HUES48 (cell line): Measurements from ENCODE around the gene AFF3.

ENCODE experiments used
- H3K27ac ChIP-seq: one replicate; pipeline ENCODE4 v1.7.0; 2013; ENCODE audit warnings: low read depth, low read length, inconsistent platforms
- H3K27me3 ChIP-seq: 2 replicates; pipeline ENCODE4 v1.6.1; 2013; ENCODE audit warnings: mild to moderate bottlenecking, low read length; ENCODE audit not compliant: control insufficient read depth, insufficient read depth
- H3K36me3 ChIP-seq: 2 replicates; pipeline ENCODE4 v1.6.1; 2013; ENCODE audit warnings: low read length; ENCODE audit not compliant: control insufficient read depth, insufficient read depth
- H3K4me1 ChIP-seq: 2 replicates; pipeline ENCODE4 v1.6.1; 2013; ENCODE audit warnings: mild to moderate bottlenecking, low read length; ENCODE audit not compliant: control insufficient read depth, insufficient read depth
- H3K4me3 ChIP-seq: 2 replicates; pipeline ENCODE4 v1.5.1; 2013; ENCODE audit warnings: mild to moderate bottlenecking, low read depth, low read length
- H3K9ac ChIP-seq: 2 replicates; pipeline ENCODE4 v1.6.1; 2013; ENCODE audit warnings: mild to moderate bottlenecking, low read depth, low read length, moderate library complexity
- H3K9me3 ChIP-seq: 2 replicates; pipeline ENCODE4 v1.6.1; 2013; ENCODE audit warnings: low read length; ENCODE audit not compliant: control insufficient read depth, insufficient read depth

AFF3 gene

GRCh38 chr2:99700482-99701398 lies 441.6 kb downstream of the AFF3 start:
- Histone ChIP-seq H3K9me3 (no peaks in the 10 kb centered on the region), H3K4me3 (no peak overlapping the region), H3K27me3 (no peaks in the 10 kb centered on the region), H3K27ac (no peak overlapping the region), H3K4me1 (no peaks in the 10 kb centered on the region; the same call in 1 of the 2 replicates), H3K9ac (no peak overlapping the region), H3K36me3 (no peaks in the 10 kb centered on the region)

GRCh38 chr2:99698896-99699295 lies 443.5 kb downstream of the AFF3 start:
- H3K27me3 ChIP-seq: no peaks in the 10 kb centered on the region
- no peak overlapping the region for H3K27ac ChIP-seq
- H3K4me1 ChIP-seq: no peaks in the 10 kb centered on the region; the same call in 1 of the 2 replicates
- no peak overlapping the region for H3K9ac ChIP-seq
- no peaks in the 10 kb centered on the region for H3K36me3 ChIP-seq
- no peak overlapping the region for H3K4me3 ChIP-seq
- H3K9me3 ChIP-seq: no peaks in the 10 kb centered on the region

GRCh38 chr2:99697811-99698568 lies 444.4 kb downstream of the AFF3 start:
- H3K27me3 ChIP-seq: no peaks in the 10 kb centered on the region
- H3K36me3 ChIP-seq: no peaks in the 10 kb centered on the region
- H3K9me3 ChIP-seq: no peaks in the 10 kb centered on the region
- H3K9ac ChIP-seq: no peak overlapping the region
- H3K27ac ChIP-seq: no peak overlapping the region
- no peak overlapping the region for H3K4me3 ChIP-seq
- H3K4me1 ChIP-seq: no peaks in the 10 kb centered on the region; the same call in 1 of the 2 replicates

- Histone ChIP-seq H3K4me1 (no peaks in the 10 kb centered on the region; the same call in 1 of the 2 replicates), H3K27ac (no peak overlapping the region), H3K27me3 (no peaks in the 10 kb centered on the region), H3K9me3 (no peaks in the 10 kb centered on the region), H3K4me3 (no peak overlapping the region), H3K9ac (no peak overlapping the region), H3K36me3 (no peaks in the 10 kb centered on the region)
Measured at GRCh38 chr2:99695944-99696253, 446.5 kb downstream of the AFF3 start.

- no peaks in the 10 kb centered on the region for H3K36me3 ChIP-seq
- H3K9me3 ChIP-seq: no peaks in the 10 kb centered on the region
- no peak overlapping the region for H3K4me3 ChIP-seq
Measured at GRCh38 chr2:99695130-99695943, 447.1 kb downstream of the AFF3 start.

GRCh38 chr2:99694331-99694730 lies 448.1 kb downstream of the AFF3 start:
- Histone ChIP-seq H3K9me3 (no peaks in the 10 kb centered on the region), H3K4me3 (no peak overlapping the region), H3K27ac (no peak overlapping the region), H3K27me3 (no peaks in the 10 kb centered on the region), H3K36me3 (no peaks in the 10 kb centered on the region), H3K9ac (no peak overlapping the region), H3K4me1 (no peaks in the 10 kb centered on the region; the same call in 1 of the 2 replicates)

More at GRCh38 chr2:99695130-99695943, 447.1 kb downstream of the AFF3 start:
- Histone ChIP-seq H3K4me1 (no peaks in the 10 kb centered on the region; the same call in 1 of the 2 replicates), H3K27me3 (no peaks in the 10 kb centered on the region), H3K27ac (no peak overlapping the region), H3K9ac (no peak overlapping the region)

GRCh38 chr2:99692785-99693184 lies 449.6 kb downstream of the AFF3 start:
- Histone ChIP-seq H3K4me3 (no peak overlapping the region), H3K4me1 (no peaks in the 10 kb centered on the region), H3K27me3 (no peaks in the 10 kb centered on the region), H3K36me3 (no peaks in the 10 kb centered on the region), H3K9me3 (no peaks in the 10 kb centered on the region), H3K27ac (no peak overlapping the region), H3K9ac (no peak overlapping the region)

- no peak overlapping the region for H3K4me3 ChIP-seq
- no peaks in the 10 kb centered on the region for H3K9me3 ChIP-seq
- no peak overlapping the region for H3K27ac ChIP-seq
- no peak overlapping the region for H3K9ac ChIP-seq
- no peaks in the 10 kb centered on the region for H3K4me1 ChIP-seq
- H3K36me3 ChIP-seq: no peaks in the 10 kb centered on the region
- no peaks in the 10 kb centered on the region for H3K27me3 ChIP-seq
Measured at GRCh38 chr2:99691926-99692325, 450.5 kb downstream of the AFF3 start.

GRCh38 chr2:99689145-99689742 lies 453.1 kb downstream of the AFF3 start:
- no peak overlapping the region for H3K9ac ChIP-seq
- no peaks in the 10 kb centered on the region for H3K4me1 ChIP-seq
- H3K27me3 ChIP-seq: no peaks in the 10 kb centered on the region
- no peaks in the 10 kb centered on the region for H3K36me3 ChIP-seq
- no peaks in the 10 kb centered on the region for H3K9me3 ChIP-seq
- H3K4me3 ChIP-seq: no peak overlapping the region
- H3K27ac ChIP-seq: no peak overlapping the region

GRCh38 chr2:99688699-99689098 lies 453.7 kb downstream of the AFF3 start:
- no peaks in the 10 kb centered on the region for H3K36me3 ChIP-seq
- no peak overlapping the region for H3K9ac ChIP-seq
- H3K9me3 ChIP-seq: no peaks in the 10 kb centered on the region
- no peak overlapping the region for H3K27ac ChIP-seq
- no peaks in the 10 kb centered on the region for H3K27me3 ChIP-seq
- no peaks in the 10 kb centered on the region for H3K4me1 ChIP-seq
- no peak overlapping the region for H3K4me3 ChIP-seq
